A673 (cell line): Measurements from ENCODE around the gene TRAF5. TPM values are rescaled to one million over a fixed set of nuclear protein-coding genes. Genes with fewer than 3 reads are reported as not detected.

Experiments used
- BruUV-seq: library from RNA; stranded (reverse); fragments of 400-500 nt; replicated peaks from 2 replicates; lab custom pipeline; 2021; lab: Mats Ljungman, UMichigan
- CTCF ChIA-PET: fragments of 300-600 bp; sonication (Branson Sonifier 250); formaldehyde crosslinking; loops from one replicate; lab custom pipeline; 2022; ENCODE audit warnings: antibody characterized with exemption; lab: Charles Lee
- POLR2A ChIA-PET: fragments of 300-600 bp; sonication (Branson Sonifier 250); formaldehyde crosslinking; loops from one replicate; lab custom pipeline; 2022; ENCODE audit warnings: antibody characterized with exemption; ENCODE audit not compliant: low non-redundant PET; lab: Charles Lee
- DNase-seq: peaks from one replicate; pipeline ENCODE4 v3.0.0-alpha.2; 2015; ENCODE audit warnings: low spot score
- H3K27ac ChIP-seq: fragments of 200-600 bp; sonication (generic); 2 replicates; pipeline ENCODE4 v1.5.1; 2016; ENCODE audit warnings: mixed run types, low read depth, mild to moderate bottlenecking, mixed read lengths, antibody characterized with exemption, low read length; ENCODE audit not compliant: poor library complexity, severe bottlenecking
- H3K27me3 ChIP-seq: fragments of 200-600 bp; sonication (generic); replicated peaks from 2 replicates; pipeline ENCODE4 v1.6.1; 2017; ENCODE audit warnings: mixed run types, low read depth, mild to moderate bottlenecking, mixed read lengths, antibody characterized with exemption, low read length; ENCODE audit not compliant: insufficient read depth, poor library complexity
- H3K36me3 ChIP-seq: fragments of 200-600 bp; sonication (generic); 2 replicates; pipeline ENCODE4 v1.6.1; 2016; ENCODE audit warnings: mixed run types, mild to moderate bottlenecking, mixed read lengths, antibody characterized with exemption, low read length; ENCODE audit not compliant: insufficient read depth, poor library complexity, severe bottlenecking
- H3K4me1 ChIP-seq: fragments of 200-600 bp; sonication (generic); 2 replicates; pipeline ENCODE4 v1.6.1; 2017; ENCODE audit warnings: mixed run types, mild to moderate bottlenecking, mixed read lengths, antibody characterized with exemption, low read length; ENCODE audit not compliant: insufficient read depth, poor library complexity, severe bottlenecking
- H3K4me3 ChIP-seq: fragments of 200-600 bp; sonication (generic); 2 replicates; pipeline ENCODE4 v1.5.1; 2016; ENCODE audit warnings: low read depth, mixed run types, mild to moderate bottlenecking, mixed read lengths, low read length; ENCODE audit not compliant: poor library complexity, severe bottlenecking
- H3K9me3 ChIP-seq: fragments of 200-600 bp; sonication (generic); 2 replicates; pipeline ENCODE4 v1.6.1; 2016; ENCODE audit warnings: mixed run types, low read depth, mild to moderate bottlenecking, mixed read lengths, antibody characterized with exemption, low read length; ENCODE audit not compliant: poor library complexity, severe bottlenecking
- EZH2 ChIP-seq: fragments of 200-600 bp; sonication (generic); IDR thresholded peaks from 2 replicates; pipeline ENCODE4 v1.6.1; 2017; ENCODE audit warnings: borderline replicate concordance, low read depth, mild to moderate bottlenecking, mixed read lengths, antibody characterized with exemption, low read length; ENCODE audit not compliant: poor library complexity, severe bottlenecking
- intact Hi-C: fragments of 100-400 bp; cut with micrococcal nuclease; formaldehyde crosslinking; loops from one replicate; pipeline ENCODE4 v1.10.0; 2022; ENCODE audit not compliant: unreplicated experiment
- total RNA-seq: library from RNA; stranded (reverse); gene quantifications from 2 replicates; pipeline ENCODE4 v1.2.3, GENCODE V29; 2021
- TF ChIP-seq, protein P1 (sequence below): fragments of 300-800, 200-600 bp; sonication (generic); conservative IDR thresholded peaks from 2 replicates; pipeline ENCODE4 v1.5.1; 2017; ENCODE audit warnings: low read depth, mild to moderate bottlenecking, antibody characterized with exemption, low read length, moderate library complexity, mixed read lengths

TRAF5 gene
- total RNA-seq, 1 experiment from 2014 or later = 7.1 TPM

DNA sequence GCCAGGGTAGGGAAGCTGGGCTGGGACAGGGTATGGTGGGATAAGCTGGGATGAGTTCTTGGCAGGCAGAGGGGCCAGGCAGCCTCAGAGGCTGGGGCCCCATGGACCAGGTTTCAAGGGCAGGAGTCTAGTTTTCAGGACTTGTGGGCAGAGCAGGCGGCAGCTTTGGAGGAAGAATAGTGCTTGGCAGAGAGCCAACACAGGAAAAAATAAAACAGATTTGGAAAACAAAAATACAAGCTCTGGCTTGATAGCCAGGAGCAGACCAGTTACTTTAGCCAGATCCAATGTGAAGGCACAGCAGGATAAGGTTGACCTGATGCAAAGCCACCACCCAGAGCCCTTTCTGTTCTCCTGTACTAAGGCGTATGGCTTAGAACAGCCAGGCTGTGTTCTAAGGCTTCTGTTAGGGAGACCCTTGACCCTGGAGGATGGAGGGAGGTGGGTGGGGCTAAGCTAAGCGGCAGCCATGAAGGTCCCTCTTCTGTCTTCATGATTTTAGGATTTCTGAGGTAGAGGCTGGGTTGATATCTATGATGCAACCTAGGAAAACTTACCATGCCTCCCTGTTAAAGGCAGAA is 5.5 kb downstream of the TRAF5 start:
- Histone ChIP-seq H3K36me3 (no peaks in the 10 kb centered on the region), H3K9me3 (no peaks in the 10 kb centered on the region), H3K4me1 (no peaks in the 10 kb centered on the region), H3K27ac (no peak overlapping the region), H3K4me3 (no peak overlapping the region), H3K27me3 (no peaks in the 10 kb centered on the region)
- DNase-seq = no peak
- ChIA-PET POLR2A (no interaction called here), CTCF (interaction anchor here (0.5 kb wide), 1 partner anchor 26 kb away, joined by 5 read pairs; no protein-coding TSS in a partner anchor)
- intact Hi-C loops = no loop called here
- no TSS peak for BruUV-seq
- TF ChIP-seq, protein P1, sequence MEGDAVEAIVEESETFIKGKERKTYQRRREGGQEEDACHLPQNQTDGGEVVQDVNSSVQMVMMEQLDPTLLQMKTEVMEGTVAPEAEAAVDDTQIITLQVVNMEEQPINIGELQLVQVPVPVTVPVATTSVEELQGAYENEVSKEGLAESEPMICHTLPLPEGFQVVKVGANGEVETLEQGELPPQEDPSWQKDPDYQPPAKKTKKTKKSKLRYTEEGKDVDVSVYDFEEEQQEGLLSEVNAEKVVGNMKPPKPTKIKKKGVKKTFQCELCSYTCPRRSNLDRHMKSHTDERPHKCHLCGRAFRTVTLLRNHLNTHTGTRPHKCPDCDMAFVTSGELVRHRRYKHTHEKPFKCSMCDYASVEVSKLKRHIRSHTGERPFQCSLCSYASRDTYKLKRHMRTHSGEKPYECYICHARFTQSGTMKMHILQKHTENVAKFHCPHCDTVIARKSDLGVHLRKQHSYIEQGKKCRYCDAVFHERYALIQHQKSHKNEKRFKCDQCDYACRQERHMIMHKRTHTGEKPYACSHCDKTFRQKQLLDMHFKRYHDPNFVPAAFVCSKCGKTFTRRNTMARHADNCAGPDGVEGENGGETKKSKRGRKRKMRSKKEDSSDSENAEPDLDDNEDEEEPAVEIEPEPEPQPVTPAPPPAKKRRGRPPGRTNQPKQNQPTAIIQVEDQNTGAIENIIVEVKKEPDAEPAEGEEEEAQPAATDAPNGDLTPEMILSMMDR = no peak

- Histone ChIP-seq H3K27ac (no peak overlapping the region), H3K4me3 (no peak overlapping the region), H3K36me3 (no peaks in the 10 kb centered on the region), H3K4me1 (no peaks in the 10 kb centered on the region), H3K9me3 (no peaks in the 10 kb centered on the region), H3K27me3 (no peaks in the 10 kb centered on the region)
- intact Hi-C loops = no loop called here
- ChIA-PET POLR2A (no interaction called here), CTCF (interaction anchor here (0.5 kb wide), 1 partner anchor 25 kb away, joined by 5 read pairs; no protein-coding TSS in a partner anchor)
- BruUV-seq = no TSS peak
- no peak for DNase-seq
- TF ChIP-seq EZH2 = no peak
- TF ChIP-seq, protein P1 = no peak
Measured at GRCh38 chr1:211332830-211333229, 6.2 kb downstream of the TRAF5 start.

DNA sequence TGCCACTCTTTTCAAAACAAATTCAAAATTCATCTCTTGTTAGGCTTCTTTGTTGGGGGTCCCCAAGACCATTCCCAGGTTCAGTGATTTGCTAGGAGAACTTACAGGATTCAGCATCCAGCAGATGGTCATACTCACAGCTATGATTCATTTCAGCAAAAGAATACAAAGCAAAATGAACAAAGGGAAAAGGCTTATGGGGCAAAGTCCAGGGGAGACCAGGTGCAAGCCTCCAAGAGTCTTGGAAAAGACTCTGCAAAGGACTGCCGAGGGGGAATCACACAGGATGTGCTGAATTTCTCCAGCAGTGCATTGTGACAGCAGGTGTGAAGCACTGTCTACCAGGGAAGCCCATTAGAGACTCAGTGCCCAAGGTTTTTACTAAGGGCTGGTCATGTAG is 7.3 kb downstream of the TRAF5 start:
- no peaks in the 10 kb centered on the region for H3K9me3 ChIP-seq
- H3K36me3 ChIP-seq = no peaks in the 10 kb centered on the region
- no peak overlapping the region for H3K4me3 ChIP-seq
- ChIA-PET CTCF (no interaction called here), POLR2A (no interaction called here)
- intact Hi-C loops = no loop called here
- TF ChIP-seq, protein P1 = no peak
- TF ChIP-seq EZH2 = no peak
- no peak for DNase-seq
- H3K27me3 ChIP-seq = no peaks in the 10 kb centered on the region
- H3K4me1 ChIP-seq = no peaks in the 10 kb centered on the region
- H3K27ac ChIP-seq = no peak overlapping the region
- BruUV-seq = no TSS peak
